ENCODE measurements around the gene SP7. TPM values are rescaled to one million over a fixed set of nuclear protein-coding genes. Genes with fewer than 3 reads are reported as not detected.

Gene SP7
- total and polyA plus RNA-seq, 9 of the 15 experiments (the other 6 are each of a cell fraction or from before 2014, with no cell fraction given): 0.04 TPM; not detected in 8

DNA sequence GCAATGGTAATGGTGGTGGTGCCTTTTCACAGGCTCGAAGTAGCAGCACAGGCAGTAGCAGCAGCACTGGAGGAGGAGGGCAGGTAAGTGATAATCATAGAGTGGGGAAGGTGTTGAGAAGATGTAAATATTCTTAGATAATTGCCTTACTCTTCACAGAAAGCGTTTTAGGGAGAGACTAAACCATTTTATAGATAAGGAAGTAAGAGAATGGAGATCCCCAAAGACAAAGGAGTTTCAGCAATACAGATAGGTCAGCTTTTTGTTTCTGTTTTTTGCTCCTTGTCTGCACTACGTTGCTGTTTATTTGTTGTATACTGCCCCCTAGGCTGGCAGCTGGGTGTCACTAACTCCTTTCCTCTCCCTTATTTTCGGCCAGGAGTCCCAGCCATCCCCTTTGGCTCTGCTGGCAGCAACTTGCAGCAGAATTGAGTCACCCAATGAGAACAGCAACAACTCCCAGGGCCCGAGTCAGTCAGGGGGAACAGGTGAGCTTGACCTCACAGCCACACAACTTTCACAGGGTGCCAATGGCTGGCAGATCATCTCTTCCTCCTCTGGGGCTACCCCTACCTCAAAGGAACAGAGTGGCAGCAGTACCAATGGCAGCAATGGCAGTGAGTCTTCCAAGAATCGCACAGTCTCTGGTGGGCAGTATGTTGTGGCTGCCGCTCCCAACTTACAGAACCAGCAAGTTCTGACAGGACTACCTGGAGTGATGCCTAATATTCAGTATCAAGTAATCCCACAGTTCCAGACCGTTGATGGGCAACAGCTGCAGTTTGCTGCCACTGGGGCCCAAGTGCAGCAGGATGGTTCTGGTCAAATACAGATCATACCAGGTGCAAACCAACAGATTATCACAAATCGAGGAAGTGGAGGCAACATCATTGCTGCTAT lies 45.8 kb upstream of the SP7 start (continued):
- TF ChIP-seq, protein P1, sequence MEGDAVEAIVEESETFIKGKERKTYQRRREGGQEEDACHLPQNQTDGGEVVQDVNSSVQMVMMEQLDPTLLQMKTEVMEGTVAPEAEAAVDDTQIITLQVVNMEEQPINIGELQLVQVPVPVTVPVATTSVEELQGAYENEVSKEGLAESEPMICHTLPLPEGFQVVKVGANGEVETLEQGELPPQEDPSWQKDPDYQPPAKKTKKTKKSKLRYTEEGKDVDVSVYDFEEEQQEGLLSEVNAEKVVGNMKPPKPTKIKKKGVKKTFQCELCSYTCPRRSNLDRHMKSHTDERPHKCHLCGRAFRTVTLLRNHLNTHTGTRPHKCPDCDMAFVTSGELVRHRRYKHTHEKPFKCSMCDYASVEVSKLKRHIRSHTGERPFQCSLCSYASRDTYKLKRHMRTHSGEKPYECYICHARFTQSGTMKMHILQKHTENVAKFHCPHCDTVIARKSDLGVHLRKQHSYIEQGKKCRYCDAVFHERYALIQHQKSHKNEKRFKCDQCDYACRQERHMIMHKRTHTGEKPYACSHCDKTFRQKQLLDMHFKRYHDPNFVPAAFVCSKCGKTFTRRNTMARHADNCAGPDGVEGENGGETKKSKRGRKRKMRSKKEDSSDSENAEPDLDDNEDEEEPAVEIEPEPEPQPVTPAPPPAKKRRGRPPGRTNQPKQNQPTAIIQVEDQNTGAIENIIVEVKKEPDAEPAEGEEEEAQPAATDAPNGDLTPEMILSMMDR (IDR thresholded peaks at IDR 0.05 in 2 of 3, conservative IDR thresholded peaks at IDR 0.05 in 1 of 3; ENCODE audit: insufficient read depth in 2 of 3, low read depth in 1 of 3, low read length in 3 of 3): peak; percentile 65 to 77 (median 71)
- TF ChIP-seq BCL6 (CRISPR knock-in tag; IDR thresholded peaks at IDR 0.05): no peak
- no peak for TF ChIP-seq ASH1L (IDR thresholded peaks at IDR 0.05; ENCODE audit: borderline replicate concordance, low read depth, partially characterized antibody)
- no peak for TF ChIP-seq EGR1 (conservative IDR thresholded peaks at IDR 0.05)
- TF ChIP-seq, protein P2, sequence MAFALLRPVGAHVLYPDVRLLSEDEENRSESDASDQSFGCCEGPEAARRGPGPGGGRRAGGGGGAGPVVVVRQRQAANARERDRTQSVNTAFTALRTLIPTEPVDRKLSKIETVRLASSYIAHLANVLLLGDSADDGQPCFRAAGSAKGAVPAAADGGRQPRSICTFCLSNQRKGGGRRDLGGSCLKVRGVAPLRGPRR (CRISPR knock-in tag; IDR thresholded peaks at IDR 0.05): no peak
- TF ChIP-seq STAT5A (IDR thresholded peaks at IDR 0.05; ENCODE audit: borderline replicate concordance, low read length): no peak
- TF ChIP-seq RFX1 (IDR thresholded peaks at IDR 0.05): no peak
- TF ChIP-seq POU5F1 (IDR thresholded peaks at IDR 0.05; ENCODE audit: borderline replicate concordance, low read depth, low read length, partially characterized antibody): no peak
- TF ChIP-seq POLR2H (tag; IDR thresholded peaks at IDR 0.05; ENCODE audit: low read depth): no peak
- no peak for TF ChIP-seq ZKSCAN8 (CRISPR knock-in tag; IDR thresholded peaks at IDR 0.05)
- TF ChIP-seq ZNF41 (CRISPR knock-in tag; conservative IDR thresholded peaks at IDR 0.05): no peak
- TF ChIP-seq SRSF9 (IDR thresholded peaks at IDR 0.05; ENCODE audit: borderline replicate concordance, low read depth, low read length): no peak
- no peak for TF ChIP-seq THRB (CRISPR knock-in tag; conservative IDR thresholded peaks at IDR 0.05)
- no peak for TF ChIP-seq DMBX1 (CRISPR knock-in tag; IDR thresholded peaks at IDR 0.05; ENCODE audit: borderline replicate concordance)
- no peak for TF ChIP-seq MTA2 (IDR thresholded peaks at IDR 0.05; ENCODE audit: low read depth)
- TF ChIP-seq NFRKB (IDR thresholded peaks at IDR 0.05; ENCODE audit: low read depth): 0 out of 2 replicates have a peak, but pooled peaks have one; percentile 40
- TF ChIP-seq PCBP2 (IDR thresholded peaks at IDR 0.05; ENCODE audit: low read depth, low read length, poor library complexity, severe bottlenecking): no peak
- TF ChIP-seq BHLHE40 (IDR thresholded peaks at IDR 0.05; ENCODE audit: low read length): no peak
- TF ChIP-seq BRD9 (IDR thresholded peaks at IDR 0.05; ENCODE audit: low read depth, partially characterized antibody): peak; percentile 75
- no peak for TF ChIP-seq MYNN (IDR thresholded peaks at IDR 0.05)
- TF ChIP-seq MYNN (CRISPR knock-in tag; IDR thresholded peaks at IDR 0.05): no peak
- TF ChIP-seq PPARD (CRISPR knock-in tag; IDR thresholded peaks at IDR 0.05): no peak
- no peak for TF ChIP-seq CSDE1 (IDR thresholded peaks at IDR 0.05)
- no peak for TF ChIP-seq JUNB (CRISPR knock-in tag; conservative IDR thresholded peaks at IDR 0.05)
- peak; percentile 43; the same call in 1 of the 2 replicates for TF ChIP-seq LCOR (CRISPR knock-in tag; IDR thresholded peaks at IDR 0.05)
- no peak for TF ChIP-seq ZNF282 (CRISPR knock-in tag; IDR thresholded peaks at IDR 0.05)
- TF ChIP-seq SPI1 (IDR thresholded peaks at IDR 0.05; ENCODE audit: borderline replicate concordance, low read depth, low read length): no peak

All from K562 (cell line).